Vagina (tissue), 2 donors: ENCODE measurements around the gene DTD1.

Experiments
- POLR2AphosphoS5 ChIP-seq, 2 donors: sonication (generic); formaldehyde crosslinking; IDR thresholded peaks; one replicate each; pipeline ENCODE4 v1.9.0; 2017; ENCODE audit warnings: antibody characterized with exemption in 2 of 2, mild to moderate bottlenecking in 2 of 2, low read depth in 1 of 2; ENCODE audit not compliant: insufficient read depth in 1 of 2
- TF ChIP-seq, protein P1 (sequence below), 3 experiments: fragments of 450-650 bp in 2 of 3; fragments of 200-600 bp in 1 of 3; sonication (generic) in 1 of 3; IDR thresholded peaks; one replicate each; pipeline ENCODE4 v1.5.1; 2017 to 2019; ENCODE audit warnings: antibody characterized with exemption in 3 of 3, mild to moderate bottlenecking in 2 of 3, moderate library complexity in 2 of 3

DNA sequence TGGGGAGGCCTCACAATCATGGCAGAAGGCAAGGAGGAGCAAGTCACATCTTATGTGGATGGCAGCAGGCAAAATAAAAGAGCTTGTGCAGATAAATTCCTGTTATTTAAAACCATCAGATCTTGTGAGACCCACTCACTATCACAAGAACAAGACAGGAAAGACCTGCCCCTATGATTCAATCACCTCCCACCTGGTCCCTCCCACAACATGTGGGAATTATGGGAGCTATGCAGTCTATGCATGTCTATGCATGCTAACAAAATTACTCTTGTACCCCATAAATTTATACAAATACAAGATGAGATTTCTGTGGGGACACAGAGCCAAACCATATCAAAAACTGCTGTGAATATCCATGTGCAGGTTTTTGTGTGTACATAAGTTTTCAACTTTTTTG, 200.2 kb downstream of the DTD1 start:
- TF ChIP-seq, protein P1, sequence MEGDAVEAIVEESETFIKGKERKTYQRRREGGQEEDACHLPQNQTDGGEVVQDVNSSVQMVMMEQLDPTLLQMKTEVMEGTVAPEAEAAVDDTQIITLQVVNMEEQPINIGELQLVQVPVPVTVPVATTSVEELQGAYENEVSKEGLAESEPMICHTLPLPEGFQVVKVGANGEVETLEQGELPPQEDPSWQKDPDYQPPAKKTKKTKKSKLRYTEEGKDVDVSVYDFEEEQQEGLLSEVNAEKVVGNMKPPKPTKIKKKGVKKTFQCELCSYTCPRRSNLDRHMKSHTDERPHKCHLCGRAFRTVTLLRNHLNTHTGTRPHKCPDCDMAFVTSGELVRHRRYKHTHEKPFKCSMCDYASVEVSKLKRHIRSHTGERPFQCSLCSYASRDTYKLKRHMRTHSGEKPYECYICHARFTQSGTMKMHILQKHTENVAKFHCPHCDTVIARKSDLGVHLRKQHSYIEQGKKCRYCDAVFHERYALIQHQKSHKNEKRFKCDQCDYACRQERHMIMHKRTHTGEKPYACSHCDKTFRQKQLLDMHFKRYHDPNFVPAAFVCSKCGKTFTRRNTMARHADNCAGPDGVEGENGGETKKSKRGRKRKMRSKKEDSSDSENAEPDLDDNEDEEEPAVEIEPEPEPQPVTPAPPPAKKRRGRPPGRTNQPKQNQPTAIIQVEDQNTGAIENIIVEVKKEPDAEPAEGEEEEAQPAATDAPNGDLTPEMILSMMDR (IDR thresholded peaks at IDR 0.05) = no peak
- no peak for TF ChIP-seq POLR2AphosphoS5 (IDR thresholded peaks at IDR 0.05; ENCODE audit: insufficient read depth in 1 of 2, low read depth in 1 of 2)
